Left ventricle myocardium inferior (tissue), 1 donor: ENCODE measurements around the gene CCDC106. TPM values are rescaled to one million over a fixed set of nuclear protein-coding genes. Genes with fewer than 3 reads are reported as not detected.

Source experiments
- DNase-seq: peaks from one replicate; pipeline ENCODE4 v3.0.0-alpha.2; 2020
- H3K27ac ChIP-seq: fragments of 200-600 bp; replicated peaks from 2 replicates; pipeline ENCODE4 v1.8.0; 2021
- H3K27me3 ChIP-seq: fragments of 200-600 bp; 2 replicates; pipeline ENCODE4 v1.8.0; 2021; ENCODE audit warnings: low read depth
- H3K36me3 ChIP-seq: fragments of 200-600 bp; 2 replicates; pipeline ENCODE4 v1.8.0; 2021
- H3K4me1 ChIP-seq: fragments of 200-600 bp; 2 replicates; pipeline ENCODE4 v1.8.0; 2021
- H3K4me3 ChIP-seq: fragments of 200-600 bp; 2 replicates; pipeline ENCODE4 v1.8.0; 2021; ENCODE audit warnings: mild to moderate bottlenecking, moderate library complexity
- H3K9me3 ChIP-seq: fragments of 200-600 bp; replicated peaks from 2 replicates; pipeline ENCODE4 v1.8.0; 2021
- intact Hi-C: fragments of 100-400 bp; cut with micrococcal nuclease; formaldehyde crosslinking; loops from one replicate; pipeline ENCODE4 v1.11.0; 2022
- total RNA-seq: library from RNA; stranded (reverse); fragmentation: NEBNext Ultra II Directional; extraction: Animal tissue kit (Norgen Biotek cat#: 25700); gene quantifications from one replicate; pipeline ENCODE4 v1.2.1, GENCODE V29; 2021
- TF ChIP-seq, protein P1 (sequence below): fragments of 200-600 bp; IDR thresholded peaks from 2 replicates; pipeline ENCODE4 v1.8.0; 2021; ENCODE audit warnings: antibody characterized with exemption, mild to moderate bottlenecking, borderline replicate concordance
- donor health status: DM: no; HTN: yes; CAD: no; lungs with severe emphysema.

Gene CCDC106
- total RNA-seq, 1 donor from 2014 or later: 14.6 TPM

DNA sequence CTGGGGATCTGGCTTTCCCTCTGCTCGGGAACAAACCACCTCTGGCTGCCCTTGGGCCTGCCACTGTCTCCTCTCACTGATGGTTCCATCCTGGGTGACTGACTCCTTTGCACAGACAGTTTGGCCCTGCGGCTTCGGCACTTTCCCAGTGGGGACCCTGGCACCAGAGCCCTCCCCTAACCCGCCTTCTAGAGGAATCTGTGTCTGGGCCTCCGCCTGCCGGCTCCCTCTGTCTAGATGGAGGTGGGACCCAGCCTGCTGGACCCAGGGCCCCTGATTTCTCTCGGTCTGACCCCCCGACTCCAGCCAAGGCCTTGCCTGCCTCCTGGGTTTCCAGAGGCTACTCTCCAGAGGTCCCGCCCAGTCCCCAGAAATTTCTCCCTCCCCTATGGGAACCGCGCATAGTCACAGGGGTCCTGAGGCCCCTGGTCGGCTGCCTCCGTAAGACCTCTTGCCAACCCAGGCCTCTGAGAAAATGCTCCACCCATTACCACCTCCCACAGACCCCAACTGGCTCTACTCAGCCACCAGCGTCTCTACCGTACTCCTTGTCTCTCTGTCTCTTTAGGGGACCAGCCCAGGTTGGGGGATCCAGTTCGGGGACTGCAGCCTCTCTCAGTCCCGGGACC is 2.7 kb downstream of the CCDC106 start:
- no peak for DNase-seq
- Histone ChIP-seq H3K4me3 (no peak overlapping the region), H3K9me3 (no peaks in the 10 kb centered on the region), H3K36me3 (peaks cover 7% of the 10 kb centered on the region), H3K27ac (no peak overlapping the region), H3K27me3 (no peaks in the 10 kb centered on the region), H3K4me1 (peaks cover 51% of the 10 kb centered on the region)
- TF ChIP-seq, protein P1, sequence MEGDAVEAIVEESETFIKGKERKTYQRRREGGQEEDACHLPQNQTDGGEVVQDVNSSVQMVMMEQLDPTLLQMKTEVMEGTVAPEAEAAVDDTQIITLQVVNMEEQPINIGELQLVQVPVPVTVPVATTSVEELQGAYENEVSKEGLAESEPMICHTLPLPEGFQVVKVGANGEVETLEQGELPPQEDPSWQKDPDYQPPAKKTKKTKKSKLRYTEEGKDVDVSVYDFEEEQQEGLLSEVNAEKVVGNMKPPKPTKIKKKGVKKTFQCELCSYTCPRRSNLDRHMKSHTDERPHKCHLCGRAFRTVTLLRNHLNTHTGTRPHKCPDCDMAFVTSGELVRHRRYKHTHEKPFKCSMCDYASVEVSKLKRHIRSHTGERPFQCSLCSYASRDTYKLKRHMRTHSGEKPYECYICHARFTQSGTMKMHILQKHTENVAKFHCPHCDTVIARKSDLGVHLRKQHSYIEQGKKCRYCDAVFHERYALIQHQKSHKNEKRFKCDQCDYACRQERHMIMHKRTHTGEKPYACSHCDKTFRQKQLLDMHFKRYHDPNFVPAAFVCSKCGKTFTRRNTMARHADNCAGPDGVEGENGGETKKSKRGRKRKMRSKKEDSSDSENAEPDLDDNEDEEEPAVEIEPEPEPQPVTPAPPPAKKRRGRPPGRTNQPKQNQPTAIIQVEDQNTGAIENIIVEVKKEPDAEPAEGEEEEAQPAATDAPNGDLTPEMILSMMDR: no peak
- intact Hi-C loops: no loop called here

DNA sequence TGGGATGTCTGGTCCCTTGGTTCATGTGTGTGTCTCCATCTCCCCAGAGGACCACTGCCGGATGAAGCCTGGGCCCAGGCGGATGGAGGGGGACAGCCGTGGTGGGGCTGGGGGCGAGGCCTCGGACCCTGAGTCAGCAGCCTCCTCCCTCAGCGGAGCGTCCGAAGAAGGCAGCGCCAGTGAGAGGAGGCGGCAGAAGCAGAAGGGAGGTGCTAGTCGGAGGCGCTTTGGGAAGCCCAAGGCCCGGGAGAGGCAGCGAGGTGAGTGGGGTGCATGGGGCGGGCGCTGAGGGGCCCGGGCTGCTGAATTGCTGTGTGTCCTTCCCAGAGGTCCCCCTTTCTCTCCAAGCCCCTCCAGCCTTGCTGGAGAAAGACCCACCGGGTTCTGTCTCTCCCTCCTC is 3.2 kb downstream of the CCDC106 start:
- DNase-seq: no peak
- Histone ChIP-seq H3K27me3 (no peaks in the 10 kb centered on the region), H3K27ac (no peak overlapping the region), H3K4me1 (peaks cover 56% of the 10 kb centered on the region), H3K4me3 (no peak overlapping the region), H3K36me3 (peaks cover 7% of the 10 kb centered on the region), H3K9me3 (no peaks in the 10 kb centered on the region)
- TF ChIP-seq, protein P1: no peak
- intact Hi-C loops: no loop called here

DNA sequence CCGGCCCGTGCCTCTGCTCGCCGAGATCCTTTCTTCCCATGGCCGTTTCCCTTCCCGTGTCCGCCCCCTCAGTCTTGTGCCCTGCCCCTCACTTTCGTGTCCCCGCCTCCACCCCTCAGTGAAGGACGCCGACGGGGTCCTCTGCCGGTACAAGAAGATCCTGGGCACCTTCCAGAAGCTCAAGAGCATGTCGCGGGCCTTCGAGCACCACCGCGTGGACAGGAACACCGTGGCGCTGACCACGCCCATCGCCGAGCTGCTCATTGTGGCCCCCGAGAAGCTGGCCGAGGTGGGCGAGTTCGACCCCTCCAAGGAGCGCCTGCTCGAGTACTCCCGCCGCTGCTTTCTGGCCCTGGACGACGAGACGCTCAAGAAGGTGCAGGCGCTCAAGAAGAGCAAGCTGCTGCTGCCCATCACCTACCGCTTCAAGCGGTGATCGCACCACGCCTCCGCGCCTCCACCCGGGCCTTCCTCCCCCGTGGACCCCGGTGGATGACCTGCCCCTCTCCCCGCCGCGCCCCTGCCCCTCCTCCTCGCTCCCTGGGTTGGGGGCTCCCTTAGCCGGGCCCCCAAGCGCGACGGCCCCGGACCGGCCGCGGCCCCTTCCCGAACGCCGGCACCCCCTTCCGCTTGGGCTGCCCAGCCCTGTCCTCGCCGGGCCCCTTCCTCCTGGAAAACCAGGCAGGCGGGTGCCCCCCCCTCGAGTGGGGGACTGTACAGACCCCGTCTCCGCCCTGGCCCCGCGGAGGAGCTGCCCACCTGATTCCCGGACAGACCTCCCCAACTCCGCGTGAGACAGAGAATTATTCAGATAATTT is 4.5 kb downstream of the CCDC106 start:
- Histone ChIP-seq H3K36me3 (peaks cover 9% of the 10 kb centered on the region), H3K4me3 (peak overlapping the region; percentile 88), H3K27ac (peak overlapping the region; percentile 98), H3K27me3 (no peaks in the 10 kb centered on the region), H3K4me1 (peaks cover 59% of the 10 kb centered on the region), H3K9me3 (no peaks in the 10 kb centered on the region)
- intact Hi-C loops: no loop called here
- no peak for DNase-seq
- TF ChIP-seq, protein P1: no peak

DNA sequence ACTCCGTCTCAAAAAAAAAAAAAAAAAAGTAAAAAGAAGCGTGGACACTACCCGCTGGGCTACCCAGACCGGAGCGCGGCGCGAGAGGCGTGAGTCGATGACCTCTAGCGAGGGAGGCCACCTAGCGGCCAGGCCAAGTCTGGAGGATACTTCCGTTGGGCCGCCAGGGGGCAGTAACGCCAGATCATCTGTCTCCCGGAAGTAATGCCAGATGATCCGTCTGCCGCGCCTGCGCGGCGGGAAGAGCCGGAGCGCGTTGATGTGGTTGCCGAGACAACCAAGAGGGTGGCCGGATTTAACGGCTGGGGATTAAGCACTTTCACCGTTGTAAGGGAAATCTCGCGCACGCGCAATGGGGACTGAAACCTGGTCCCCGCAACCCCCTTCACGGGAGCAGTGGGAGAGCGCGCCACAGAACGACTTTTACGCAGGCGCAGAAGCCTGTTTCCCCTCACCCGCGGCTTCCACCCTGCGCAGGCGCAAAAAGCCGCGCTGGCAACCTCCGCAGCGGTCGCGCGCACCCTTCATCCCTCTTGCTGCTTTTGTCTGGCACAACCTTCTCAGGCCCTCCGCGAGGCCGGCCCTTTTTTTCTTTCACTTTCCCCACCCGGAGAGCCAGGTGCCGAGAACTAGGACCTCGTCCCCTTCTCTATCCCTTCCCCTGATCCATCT is 5.8 kb downstream of the CCDC106 start:
- intact Hi-C loops: no loop called here
- TF ChIP-seq, protein P1: peak; percentile 96
- peak overlapping the region; percentile 88 for H3K4me3 ChIP-seq
- peak overlapping the region; percentile 98 for H3K27ac ChIP-seq
- H3K4me1 ChIP-seq: peaks cover 59% of the 10 kb centered on the region
- no peaks in the 10 kb centered on the region for H3K27me3 ChIP-seq
- peak; percentile 97 for DNase-seq
- no peaks in the 10 kb centered on the region for H3K9me3 ChIP-seq
- H3K36me3 ChIP-seq: peaks cover 10% of the 10 kb centered on the region

DNA sequence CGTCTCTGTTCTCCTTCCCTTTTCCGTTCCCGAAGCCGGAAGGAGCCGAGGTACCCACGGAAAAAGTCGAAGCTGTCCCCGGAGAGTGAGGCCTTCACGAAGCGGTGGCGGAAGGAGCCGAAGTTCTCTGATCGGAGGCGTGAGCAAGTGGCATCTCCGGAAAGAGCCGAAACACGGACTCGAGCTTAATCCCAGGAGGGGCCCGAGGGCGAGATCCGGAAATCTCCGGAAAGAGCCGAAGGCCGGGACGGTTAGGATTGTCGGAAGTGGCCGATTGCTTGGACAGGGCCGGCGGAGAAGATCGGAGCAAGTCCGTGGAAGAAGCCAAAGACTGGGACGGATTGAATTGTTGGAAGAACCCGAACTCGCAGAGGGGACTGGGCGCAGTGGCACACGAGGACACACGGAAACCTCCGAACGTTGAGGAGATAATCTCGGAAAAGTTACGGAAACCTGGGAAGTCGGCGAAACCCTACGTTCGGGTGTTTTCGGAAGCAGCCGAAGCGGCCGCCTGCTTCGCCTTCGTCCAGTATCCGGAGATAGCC is 6.4 kb downstream of the CCDC106 start:
- TF ChIP-seq, protein P1: no peak
- H3K4me1 ChIP-seq: peaks cover 59% of the 10 kb centered on the region
- intact Hi-C loops: no loop called here
- peaks cover 13% of the 10 kb centered on the region for H3K36me3 ChIP-seq
- peak overlapping the region; percentile 88 for H3K4me3 ChIP-seq
- H3K27ac ChIP-seq: peak overlapping the region; percentile 98
- H3K27me3 ChIP-seq: no peaks in the 10 kb centered on the region
- H3K9me3 ChIP-seq: no peaks in the 10 kb centered on the region
- DNase-seq: peak; percentile 99
